Aorta (tissue), 5 donors: ENCODE results near the gene ARHGAP10. TPM values are rescaled to one million over a fixed set of nuclear protein-coding genes. Genes with fewer than 3 reads are reported as not detected.

Experiments used
- ATAC-seq: fragments of 200-7000 bp; cut with Tn5 transposase; one replicate; pipeline ENCODE4 v1.9.1; 2022; ENCODE audit warnings: moderate library complexity; ENCODE audit not compliant: low FRiP score
- DNase-seq, 2 donors: peaks; one replicate each; pipeline ENCODE4 v3.0.0-alpha.2; 2020
- H3K27ac ChIP-seq, 2 donors: one replicate each; pipeline ENCODE4 v1.5.1; 2013; ENCODE audit warnings: low read length in 2 of 2, mild to moderate bottlenecking in 2 of 2, moderate library complexity in 2 of 2, control low read depth in 1 of 2, inconsistent platforms in 1 of 2, low read depth in 1 of 2
- H3K27me3 ChIP-seq, 2 donors: one replicate each; pipeline ENCODE4 v1.6.1; 2013; ENCODE audit warnings: control low read depth in 1 of 2, low read length in 1 of 2, mild to moderate bottlenecking in 1 of 2, moderate library complexity in 1 of 2; ENCODE audit not compliant: insufficient read depth in 2 of 2, control insufficient read depth in 1 of 2
- H3K36me3 ChIP-seq, 2 donors: one replicate each; pipeline ENCODE4 v1.6.1; 2013; ENCODE audit warnings: control low read depth in 1 of 2, low read length in 1 of 2, mild to moderate bottlenecking in 1 of 2; ENCODE audit not compliant: insufficient read depth in 2 of 2, control insufficient read depth in 1 of 2
- H3K4me1 ChIP-seq, 2 donors: one replicate each; pipeline ENCODE4 v1.6.1; 2013; ENCODE audit warnings: low read length in 2 of 2, control low read depth in 1 of 2, mild to moderate bottlenecking in 1 of 2, moderate library complexity in 1 of 2; ENCODE audit not compliant: insufficient read depth in 2 of 2, control insufficient read depth in 1 of 2
- H3K4me3 ChIP-seq, 2 donors: one replicate each; pipeline ENCODE4 v1.5.1; 2013; ENCODE audit warnings: low read length in 2 of 2, control low read depth in 1 of 2, mild to moderate bottlenecking in 1 of 2
- H3K9me3 ChIP-seq: one replicate; pipeline ENCODE4 v1.6.1; 2013; ENCODE audit warnings: mild to moderate bottlenecking, low read length; ENCODE audit not compliant: control insufficient read depth
- WGBS, 2 donors: extraction: QIAGEN DNeasy Blood & Tissue Kit; methylation state at CpG; one replicate each; pipeline ENCODE4 v1.1.7; 2013; 5-methylcytosine and 5-hydroxymethylcytosine counted together
- intact Hi-C, 2 donors: fragments of 100-400 bp; cut with DNase I; formaldehyde crosslinking; loops; one replicate each; pipeline versions ENCODE4 v1.14.2 to v1.15.0; 2022
- polyA plus RNA-seq, 2 donors: library from polyadenylated mRNA; stranded (reverse); fragments of 200-250 nt; gene quantifications; one replicate each; pipeline ENCODE4 v1.2.3, GENCODE V29; 2013
- total RNA-seq, 2 donors: library from RNA; stranded (reverse); fragmentation: NEBNext Ultra II Directional; extraction: Animal tissue kit (Norgen Biotek cat#: 25700); gene quantifications; one replicate each; pipeline ENCODE4 v1.2.1, GENCODE V29; 2021
- donor health status: healthy with polysubstance abuse.
- donor health status: Bipolar disorder and iron deficiency.
- donor health status: DM: no; HTN: no; CAD: no.
- donor health status: DM: no; HTN: no; CAD: no.
- donor health status: DM: yes; HTN: yes; CAD: no.

Gene ARHGAP10
- total and polyA plus RNA-seq, 4 donors, result 47.3 to 94.5 (median 63.5) TPM

- no peaks in the 10 kb centered on the region for H3K27me3 ChIP-seq
- 22 to 36% methylated on average over 9 of the region's 9 CpGs for WGBS, 2 donors
- H3K27ac ChIP-seq, result no peak overlapping the region
- peaks cover 7% of the 10 kb centered on the region in 2 donors for H3K4me1 ChIP-seq
- peaks cover 0 to 4% of the 10 kb centered on the region in 2 donors for H3K36me3 ChIP-seq
- no peaks in the 10 kb centered on the region for H3K9me3 ChIP-seq
- intact Hi-C loops, result no loop called here
- DNase-seq (no peak), ATAC-seq (no peak)
- H3K4me3 ChIP-seq, result no peak overlapping the region
Measured at GRCh38 chr4:148023512-148024181, 291.8 kb downstream of the ARHGAP10 start.

GRCh38 chr4:148025981-148026380 is 294.1 kb downstream of the ARHGAP10 start:
- Histone ChIP-seq H3K27me3 (no peaks in the 10 kb centered on the region), H3K27ac (no peak overlapping the region), H3K36me3 (peaks cover 0 to 4% of the 10 kb centered on the region in 2 donors), H3K4me3 (no peak overlapping the region), H3K9me3 (no peaks in the 10 kb centered on the region), H3K4me1 (peaks cover 6% of the 10 kb centered on the region in 2 donors)
- intact Hi-C loops, result no loop called here
- 64 to 72% methylated on average over 4 of the region's 4 CpGs for WGBS, 2 donors
- DNase-seq, result no peak
- no peak for ATAC-seq

DNA sequence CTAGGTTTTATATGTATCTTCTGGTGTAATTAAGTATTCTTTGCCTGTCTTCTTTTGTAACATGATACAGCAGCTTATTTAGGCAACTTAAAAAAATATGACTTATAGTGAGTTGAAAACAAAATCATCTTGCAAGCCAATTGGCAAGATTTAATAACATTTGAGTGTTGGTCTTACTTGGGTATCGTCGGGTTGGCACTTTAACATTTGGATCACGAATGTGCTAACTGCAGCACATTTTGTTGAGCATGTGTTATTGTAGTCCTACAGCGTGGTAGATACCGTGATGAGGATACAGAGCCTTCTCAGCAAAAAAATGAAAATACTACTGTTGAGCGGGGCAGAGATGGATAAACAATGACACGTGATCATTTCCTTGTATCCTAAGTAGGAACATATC is 295.3 kb downstream of the ARHGAP10 start:
- intact Hi-C loops, result no loop called here
- H3K36me3 ChIP-seq, result peaks cover 0 to 4% of the 10 kb centered on the region in 2 donors
- H3K27ac ChIP-seq, result no peak overlapping the region
- peaks cover 2 to 5% of the 10 kb centered on the region in 2 donors for H3K4me1 ChIP-seq
- no peak for DNase-seq
- no peaks in the 10 kb centered on the region for H3K9me3 ChIP-seq
- no peak overlapping the region for H3K4me3 ChIP-seq
- 26 to 45% methylated on average over 7 of the region's 7 CpGs for WGBS, 2 donors
- H3K27me3 ChIP-seq, result no peaks in the 10 kb centered on the region
- ATAC-seq, result no peak

- Histone ChIP-seq H3K9me3 (no peaks in the 10 kb centered on the region), H3K4me3 (no peak overlapping the region), H3K27me3 (no peaks in the 10 kb centered on the region), H3K4me1 (peaks cover 0 to 2% of the 10 kb centered on the region in 2 donors), H3K36me3 (peaks cover 0 to 2% of the 10 kb centered on the region in 2 donors), H3K27ac (no peak overlapping the region)
- ATAC-seq (no peak), DNase-seq (no peak)
- intact Hi-C loops, result no loop called here
- 92 to 94% methylated on average over 3 of the region's 3 CpGs for WGBS, 2 donors
Measured at GRCh38 chr4:148029781-148030180, 297.9 kb downstream of the ARHGAP10 start.

DNA sequence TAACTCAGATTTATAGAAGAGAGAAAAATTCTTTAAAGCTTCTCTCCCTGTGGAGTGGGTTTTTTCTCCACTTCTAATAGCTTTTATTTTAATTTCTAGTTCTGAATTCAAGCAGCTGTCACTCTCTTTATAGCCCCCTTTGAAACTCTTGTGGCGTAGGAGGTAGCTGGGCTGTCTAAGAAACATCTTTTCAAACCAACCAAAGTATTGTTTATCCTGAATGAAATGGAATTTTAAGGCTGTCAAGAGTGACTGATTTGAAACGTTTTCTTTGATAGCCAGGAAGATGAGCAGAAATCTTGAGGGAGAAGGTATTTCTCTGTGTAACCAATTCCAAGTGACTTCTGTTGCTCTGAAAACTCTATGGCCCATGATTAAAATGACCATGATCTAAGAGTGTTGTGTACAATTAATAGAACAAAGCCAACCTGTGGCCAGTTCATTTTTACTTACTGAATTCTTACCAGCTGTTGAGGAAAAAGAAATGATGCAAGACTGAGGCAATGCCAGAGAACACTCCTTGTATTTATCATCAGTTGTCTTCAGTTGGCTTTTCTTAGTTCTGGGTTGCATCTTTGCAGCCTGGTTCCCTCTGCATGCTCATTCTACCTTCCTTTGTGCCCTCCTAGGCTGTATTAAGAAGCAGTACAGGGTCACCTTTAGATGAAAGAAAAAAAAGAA is 298.4 kb downstream of the ARHGAP10 start:
- Histone ChIP-seq H3K4me1 (peaks cover 0 to 2% of the 10 kb centered on the region in 2 donors), H3K27me3 (no peaks in the 10 kb centered on the region), H3K36me3 (peaks cover 0 to 2% of the 10 kb centered on the region in 2 donors), H3K4me3 (no peak overlapping the region), H3K27ac (no peak overlapping the region), H3K9me3 (no peaks in the 10 kb centered on the region)
- WGBS, 2 donors, result 78 to 81% methylated on average over 2 of the region's 2 CpGs
- ATAC-seq (no peak), DNase-seq (no peak)
- intact Hi-C loops, result no loop called here

DNA sequence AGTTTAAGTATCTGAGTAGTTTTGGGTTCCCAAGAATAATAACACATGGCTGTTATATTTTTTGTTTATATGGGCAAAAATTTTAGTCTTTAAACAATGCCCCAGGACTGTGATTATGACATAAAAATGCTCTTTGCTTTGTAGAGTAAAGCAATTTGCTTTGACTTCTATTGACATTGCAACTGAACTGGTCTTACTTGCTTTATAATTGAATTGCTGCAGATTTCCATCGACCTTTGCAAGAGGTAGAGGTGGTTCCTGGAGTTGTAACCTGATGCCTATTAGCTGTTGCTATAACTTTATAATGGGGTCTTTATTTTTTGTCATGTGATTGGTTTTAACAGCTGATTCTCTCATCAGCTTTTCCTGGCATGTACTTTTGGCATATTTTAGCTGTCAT is 302.9 kb downstream of the ARHGAP10 start:
- H3K36me3 ChIP-seq, result no peaks in the 10 kb centered on the region
- ATAC-seq, result no peak
- no peaks in the 10 kb centered on the region for H3K9me3 ChIP-seq
- 50 to 61% methylated on average over 1 of the region's 1 CpG for WGBS, 2 donors
- peaks cover 0 to 1% of the 10 kb centered on the region in 2 donors for H3K4me1 ChIP-seq
- H3K27ac ChIP-seq, result no peak overlapping the region
- H3K4me3 ChIP-seq, result no peak overlapping the region
- intact Hi-C loops, result no loop called here
- no peak for DNase-seq
- H3K27me3 ChIP-seq, result no peaks in the 10 kb centered on the region

DNA sequence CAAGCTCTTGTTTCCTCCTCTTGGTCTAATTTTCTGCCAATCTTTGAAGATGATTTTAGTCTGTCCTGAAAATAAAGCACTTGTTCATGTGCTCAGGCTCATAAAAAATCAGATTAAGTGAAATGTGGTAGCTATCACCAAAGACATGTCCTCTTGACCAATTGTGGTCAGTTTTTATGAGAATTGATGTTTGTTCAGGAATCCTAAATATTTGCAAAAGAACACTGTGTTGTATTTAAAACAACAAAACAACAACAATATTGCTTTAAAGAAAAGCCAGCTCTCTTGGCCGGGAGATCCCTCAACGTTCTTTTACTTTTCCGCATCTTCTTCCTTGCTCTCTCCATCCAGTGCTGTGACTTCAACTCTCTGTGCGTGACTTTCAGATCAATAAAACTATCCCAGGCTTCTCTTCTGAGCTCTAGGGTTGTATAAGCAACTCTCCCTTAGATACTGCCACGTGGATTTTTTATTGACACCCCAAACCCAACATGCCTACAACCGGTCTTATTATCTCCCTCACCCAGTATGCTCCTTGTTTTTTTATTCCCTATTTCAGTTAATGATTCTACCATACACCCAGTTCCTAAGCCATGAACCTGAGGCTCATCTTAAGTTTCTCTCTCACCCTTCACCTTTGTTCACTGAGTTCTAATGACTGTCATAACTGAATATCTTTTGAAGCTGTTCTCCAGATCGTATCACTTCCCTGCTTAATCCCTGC is 309.9 kb downstream of the ARHGAP10 start:
- H3K4me3 ChIP-seq, result no peak overlapping the region
- peaks cover 0 to 1% of the 10 kb centered on the region in 2 donors for H3K36me3 ChIP-seq
- H3K9me3 ChIP-seq, result no peaks in the 10 kb centered on the region
- no peaks in the 10 kb centered on the region for H3K27me3 ChIP-seq
- intact Hi-C loops, result no loop called here
- ATAC-seq (no peak), DNase-seq (no peak)
- H3K27ac ChIP-seq, result no peak overlapping the region
- peaks cover 0 to 3% of the 10 kb centered on the region in 2 donors for H3K4me1 ChIP-seq
- 89 to 92% methylated on average over 7 of the region's 7 CpGs for WGBS, 2 donors

DNA sequence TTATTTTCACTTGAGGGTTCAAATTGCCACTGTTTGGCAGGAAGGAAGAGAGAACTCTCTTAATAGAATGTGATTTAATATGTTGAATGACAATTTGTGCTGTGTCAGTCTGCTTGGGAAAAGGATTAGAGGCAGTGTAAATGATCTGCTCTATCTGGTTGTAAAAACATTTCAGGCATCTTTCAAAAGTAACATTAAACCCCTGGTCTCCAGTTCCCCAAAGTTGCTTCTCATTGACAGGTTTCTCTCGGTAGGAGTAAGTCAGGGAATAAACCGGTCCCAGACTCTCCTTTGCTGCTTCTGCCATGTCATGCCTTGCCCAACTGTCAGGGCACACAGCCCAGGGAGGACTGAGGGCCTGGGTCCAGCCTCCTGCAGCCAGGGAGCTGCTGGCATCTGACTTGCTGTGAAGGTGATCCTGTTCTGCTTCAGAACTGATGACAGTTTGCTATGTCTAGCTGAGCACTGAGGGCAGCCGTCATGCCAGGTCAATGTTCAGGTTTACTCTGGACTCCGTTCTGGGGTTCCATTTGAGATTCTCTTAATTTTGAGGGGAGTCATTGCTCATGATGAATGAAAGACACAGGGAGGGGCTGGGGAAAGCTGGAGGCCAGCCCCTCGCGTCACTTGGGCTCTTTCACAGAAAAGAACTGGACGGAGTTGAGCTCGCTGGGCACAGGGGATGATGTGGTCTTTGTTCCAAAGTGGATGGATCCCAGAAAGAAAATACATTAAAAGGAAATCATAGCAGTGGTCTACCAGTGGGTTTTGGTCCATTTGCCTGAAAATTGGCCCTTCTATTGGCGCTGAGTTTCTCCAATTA is 312.4 kb downstream of the ARHGAP10 start:
- Histone ChIP-seq H3K9me3 (no peaks in the 10 kb centered on the region), H3K4me3 (no peak overlapping the region), H3K36me3 (peaks cover 0 to 8% of the 10 kb centered on the region in 2 donors), H3K4me1 (peaks cover 0 to 2% of the 10 kb centered on the region in 2 donors), H3K27ac (no peak overlapping the region), H3K27me3 (no peaks in the 10 kb centered on the region)
- 41 to 58% methylated on average over 9 of the region's 9 CpGs for WGBS, 2 donors
- intact Hi-C loops, result no loop called here
- ATAC-seq, result peak; percentile 36
- DNase-seq, result no peak
